ENCODE data around the gene TP53BP1.

DNA sequence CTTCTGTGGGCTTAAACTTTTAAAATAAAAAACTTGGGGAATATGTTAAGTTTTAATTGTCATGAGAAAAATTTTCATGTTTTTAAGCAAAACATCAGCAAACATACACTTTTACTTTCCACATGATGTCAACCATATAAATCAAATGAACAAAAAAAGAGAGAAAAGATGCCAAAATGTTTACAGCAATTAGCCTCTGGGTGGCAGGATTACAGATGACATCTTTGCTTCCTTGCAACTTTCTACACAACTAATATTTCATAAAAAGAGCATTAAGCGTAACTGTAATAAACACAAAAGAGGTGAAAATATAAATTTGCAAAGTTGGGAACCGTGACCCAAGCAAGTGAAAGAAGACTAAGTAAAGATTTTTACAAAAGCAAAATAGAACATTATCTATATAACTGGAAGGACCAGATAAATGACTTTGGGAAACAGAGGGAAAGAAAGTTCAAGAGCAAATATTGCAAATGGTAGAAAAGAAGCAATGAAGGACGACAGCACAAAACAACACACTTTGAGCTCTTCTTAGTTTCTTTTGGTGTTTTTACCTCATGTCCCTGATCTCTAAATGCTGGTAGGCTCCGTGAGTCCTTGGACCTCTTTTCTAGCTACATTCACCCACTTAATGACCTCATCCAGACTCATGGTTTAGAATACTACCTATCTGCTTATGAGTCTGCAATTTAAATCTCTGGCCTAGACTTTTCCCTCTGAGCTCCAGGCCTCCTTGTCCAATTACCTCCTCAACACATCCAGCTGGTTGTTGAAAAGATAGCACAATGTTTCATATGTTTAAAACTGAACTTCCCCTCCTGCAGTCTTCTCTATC, 9.4 kb downstream of the TP53BP1 start:
- TF ChIP-seq RAD21 (IDR thresholded peaks at IDR 0.05; ENCODE audit: low read depth) (peak; percentile 42), EZH2 (IDR thresholded peaks at IDR 0.05) (no peak)
- TF ChIP-seq, protein P1, sequence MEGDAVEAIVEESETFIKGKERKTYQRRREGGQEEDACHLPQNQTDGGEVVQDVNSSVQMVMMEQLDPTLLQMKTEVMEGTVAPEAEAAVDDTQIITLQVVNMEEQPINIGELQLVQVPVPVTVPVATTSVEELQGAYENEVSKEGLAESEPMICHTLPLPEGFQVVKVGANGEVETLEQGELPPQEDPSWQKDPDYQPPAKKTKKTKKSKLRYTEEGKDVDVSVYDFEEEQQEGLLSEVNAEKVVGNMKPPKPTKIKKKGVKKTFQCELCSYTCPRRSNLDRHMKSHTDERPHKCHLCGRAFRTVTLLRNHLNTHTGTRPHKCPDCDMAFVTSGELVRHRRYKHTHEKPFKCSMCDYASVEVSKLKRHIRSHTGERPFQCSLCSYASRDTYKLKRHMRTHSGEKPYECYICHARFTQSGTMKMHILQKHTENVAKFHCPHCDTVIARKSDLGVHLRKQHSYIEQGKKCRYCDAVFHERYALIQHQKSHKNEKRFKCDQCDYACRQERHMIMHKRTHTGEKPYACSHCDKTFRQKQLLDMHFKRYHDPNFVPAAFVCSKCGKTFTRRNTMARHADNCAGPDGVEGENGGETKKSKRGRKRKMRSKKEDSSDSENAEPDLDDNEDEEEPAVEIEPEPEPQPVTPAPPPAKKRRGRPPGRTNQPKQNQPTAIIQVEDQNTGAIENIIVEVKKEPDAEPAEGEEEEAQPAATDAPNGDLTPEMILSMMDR (IDR thresholded peaks at IDR 0.05 in 2 of 3, conservative IDR thresholded peaks at IDR 0.05 in 1 of 3; ENCODE audit: borderline replicate concordance in 1 of 3, insufficient read depth in 1 of 3, low read depth in 2 of 3, low read length in 2 of 3): peak; percentile 16 to 45 (median 33); a peak in 3 of 6 replicates

Data from HCT116 (cell line).